HG03439 (cell line): ENCODE data around the gene PLPP4.
"Not testable (repeated sequence)": the region's sequence is repeated elsewhere in the genome, so short reads cannot be mapped to it uniquely, and the experiment has no call there.

Experiments
- ATAC-seq: cut with Tn5 transposase; IDR thresholded peaks from one replicate; pipeline ENCODE4 v1.9.1; 2021; ENCODE audit warnings: mild to moderate bottlenecking, moderate library complexity; ENCODE audit not compliant: unreplicated experiment

Gene PLPP4

DNA sequence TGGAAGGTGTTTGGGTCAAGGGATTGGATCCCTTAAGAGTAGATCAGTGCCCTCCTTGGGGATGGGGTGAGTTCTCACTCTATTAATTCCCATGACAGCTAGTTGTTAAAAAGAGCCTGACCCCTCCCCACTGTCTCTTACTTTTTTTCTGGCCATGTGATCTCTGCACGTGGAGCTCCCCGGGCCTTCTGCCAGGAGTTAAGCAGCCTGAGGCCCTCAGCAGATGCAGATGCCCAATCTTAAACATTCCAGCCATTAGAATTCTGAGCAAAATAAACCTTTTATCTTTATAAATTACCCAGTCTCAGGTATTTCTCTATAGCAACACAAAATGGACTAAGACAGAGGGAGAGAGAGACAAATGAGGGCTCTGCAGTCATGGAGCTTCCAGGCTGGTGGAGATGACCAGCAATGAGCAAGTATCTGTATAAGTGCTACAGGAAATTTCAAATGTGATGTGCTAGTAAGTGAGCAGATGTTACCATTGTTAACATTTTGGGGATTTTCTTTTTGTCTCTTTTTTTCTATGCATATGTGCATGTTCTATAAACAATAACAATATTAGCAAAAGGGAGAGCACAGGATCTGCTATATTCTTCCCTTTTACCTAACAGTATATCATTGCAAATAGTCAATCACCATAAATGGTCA, 26.7 kb downstream of the PLPP4 start:
- no peak for ATAC-seq

DNA sequence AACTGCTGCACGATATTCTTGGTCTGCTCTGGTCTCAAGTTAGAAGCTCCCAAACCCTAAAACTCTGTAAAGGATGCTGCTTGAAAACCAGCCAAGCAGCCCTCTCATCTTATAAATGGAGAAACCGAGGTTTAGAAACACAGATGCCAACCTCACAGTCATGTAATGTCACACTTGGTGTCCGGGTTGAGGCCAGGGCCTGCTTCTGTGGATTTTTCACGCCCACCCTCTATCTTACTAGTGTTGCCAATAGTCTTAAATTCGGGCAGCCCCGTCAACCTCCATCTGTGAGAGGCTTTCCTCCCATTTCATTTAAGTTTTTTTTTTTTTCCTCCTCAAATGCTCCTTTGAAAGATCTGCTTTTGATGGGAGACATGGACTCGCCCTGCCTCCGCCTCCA, 28.9 kb downstream of the PLPP4 start:
- no peak for ATAC-seq

- no peak for ATAC-seq
These were observed 29.7 kb downstream of the PLPP4 start for GRCh38 chr10:120486671-120487205.

- ATAC-seq = no peak
These were observed 33.3 kb downstream of the PLPP4 start for GRCh38 chr10:120490288-120490687.

DNA sequence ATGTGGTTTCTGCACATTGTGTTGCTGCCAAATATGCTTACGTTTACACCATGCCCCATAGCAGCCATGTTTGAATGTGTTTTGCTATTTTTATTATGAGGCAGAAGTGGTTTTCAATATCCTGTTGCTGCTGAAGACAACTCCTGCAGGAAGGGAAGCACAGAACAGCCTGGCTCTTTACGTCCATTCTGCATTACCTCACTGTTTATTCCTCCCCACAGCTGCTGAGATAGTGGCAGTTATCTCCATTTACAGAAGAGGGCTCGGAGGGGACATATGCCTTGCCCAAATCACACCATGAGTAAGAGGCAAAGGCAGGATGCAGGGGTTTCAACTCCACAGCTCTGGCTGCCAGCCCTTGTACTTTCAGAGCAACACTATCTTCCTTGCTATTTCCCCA, 35.3 kb downstream of the PLPP4 start:
- ATAC-seq = no peak

GRCh38 chr10:120493411-120494312, 36.6 kb downstream of the PLPP4 start:
- peak; percentile 70 for ATAC-seq

DNA sequence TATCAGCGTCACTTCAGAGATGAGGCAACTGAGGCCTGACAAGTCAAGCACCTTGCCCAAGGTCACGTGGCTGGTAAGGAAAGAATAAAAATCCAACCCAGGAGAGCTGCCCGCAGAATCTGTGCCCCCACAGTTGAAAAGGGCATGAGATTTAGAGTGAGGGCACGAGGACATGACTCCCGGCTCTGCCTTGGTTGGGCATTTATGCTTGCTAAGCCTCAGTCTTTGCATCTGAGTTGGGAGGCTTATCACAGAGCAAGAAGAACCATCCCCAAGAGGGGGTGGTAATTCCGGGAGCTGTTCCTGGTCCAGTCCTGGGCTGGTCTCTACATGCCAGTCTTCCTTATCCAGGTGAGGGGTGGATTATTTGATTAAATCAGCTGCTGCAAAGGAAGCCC, 37.3 kb downstream of the PLPP4 start:
- no peak for ATAC-seq

DNA sequence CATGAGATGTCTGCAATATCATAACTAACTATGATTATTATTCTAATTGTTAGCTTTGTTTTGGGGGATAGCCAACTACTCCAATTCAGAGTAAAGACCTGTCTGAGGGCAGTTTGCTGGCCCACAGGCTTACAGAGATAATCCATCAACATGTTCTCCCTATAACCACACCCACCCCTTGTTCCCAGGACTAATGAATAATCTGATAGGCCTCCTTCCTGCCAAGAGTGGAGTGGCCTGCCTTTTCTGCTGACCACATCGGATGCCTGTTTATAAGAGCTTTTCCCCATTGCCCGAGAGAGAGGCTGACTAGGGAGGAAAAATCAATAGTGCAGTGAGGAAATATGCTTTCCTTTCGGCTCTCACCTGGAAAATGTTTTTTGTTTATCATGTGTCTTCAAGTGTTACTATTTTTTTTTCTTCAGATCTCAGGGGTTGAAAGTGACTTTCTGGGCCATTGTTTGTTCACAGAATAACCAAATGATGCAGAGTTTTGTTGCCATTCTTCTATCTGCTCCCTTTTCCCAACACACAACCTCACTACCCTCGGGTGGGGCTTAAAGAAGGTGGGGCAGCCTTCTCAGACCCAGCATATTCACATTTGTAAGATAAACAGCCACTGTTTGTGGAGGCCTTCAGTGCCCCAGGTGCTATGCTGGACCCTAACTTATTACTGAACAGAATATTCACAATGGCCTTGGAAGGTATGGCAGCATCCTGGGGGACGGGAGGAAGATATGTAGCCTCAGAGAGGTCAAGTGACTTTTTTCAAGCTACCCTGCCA, 38.4 kb downstream of the PLPP4 start:
- no peak for ATAC-seq

GRCh38 chr10:120499883-120500282, 42.9 kb downstream of the PLPP4 start:
- ATAC-seq = no peak

DNA sequence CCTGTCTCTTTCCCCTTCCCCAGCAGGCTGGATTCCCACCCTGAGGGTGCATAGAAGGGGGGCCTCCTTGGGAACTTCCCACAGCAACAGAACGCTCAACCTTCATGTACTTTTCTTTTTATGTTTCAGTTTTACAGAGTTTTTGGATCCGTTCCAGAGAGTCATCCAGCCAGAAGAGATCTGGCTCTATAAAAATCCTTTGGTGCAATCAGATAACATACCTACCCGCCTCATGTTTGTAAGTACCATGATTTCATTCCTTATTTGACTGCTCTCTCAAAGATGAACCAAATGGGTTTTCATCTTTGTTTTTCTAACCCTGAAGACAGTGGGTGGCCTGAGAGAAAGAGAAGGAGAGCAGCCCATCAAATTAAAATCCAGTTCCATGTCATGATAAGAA, 46.7 kb downstream of the PLPP4 start:
- no peak for ATAC-seq

DNA sequence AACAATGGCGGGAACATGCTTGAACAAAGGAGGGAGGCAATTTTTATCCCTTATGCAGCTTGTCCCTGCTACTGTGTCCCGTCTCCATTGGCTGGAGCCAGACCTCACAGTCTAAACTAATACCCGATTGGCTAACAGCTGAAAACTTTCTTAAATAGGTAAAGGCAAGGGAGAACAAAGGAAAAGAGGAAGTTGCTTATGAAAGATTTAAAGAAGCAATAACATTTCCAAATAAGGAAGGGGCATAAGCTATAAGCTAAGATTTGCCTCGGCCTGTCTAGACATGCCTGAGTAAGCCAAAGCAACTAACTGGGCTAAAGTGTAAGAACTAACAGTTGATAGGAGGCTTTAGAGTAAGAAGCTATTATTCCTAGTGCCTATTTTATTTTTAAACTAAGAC, 47.2 kb downstream of the PLPP4 start:
- ATAC-seq = not testable (repeated sequence)

- ATAC-seq = no peak
These were observed 48.0 kb downstream of the PLPP4 start for GRCh38 chr10:120505056-120505455.

DNA sequence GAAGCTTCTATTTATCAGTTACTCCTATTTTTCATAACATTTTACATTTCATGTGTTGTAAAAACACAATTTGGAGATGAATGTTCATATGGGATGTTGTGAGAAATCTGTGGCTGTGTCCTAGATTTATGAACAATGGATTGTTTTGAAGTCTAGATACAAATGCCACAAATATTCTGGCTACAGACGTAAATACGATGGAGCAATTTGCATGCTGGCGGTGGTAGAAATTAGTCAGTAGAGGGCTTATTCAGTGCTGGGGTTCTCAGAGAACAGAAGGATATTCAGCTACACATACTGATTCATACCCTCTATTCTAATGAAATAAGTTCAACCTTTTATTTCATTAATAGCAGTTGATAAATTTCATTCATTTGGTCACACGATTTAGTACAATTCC, 48.8 kb downstream of the PLPP4 start:
- no peak for ATAC-seq

- ATAC-seq = no peak
These were observed 49.6 kb downstream of the PLPP4 start for GRCh38 chr10:120506674-120507073.

DNA sequence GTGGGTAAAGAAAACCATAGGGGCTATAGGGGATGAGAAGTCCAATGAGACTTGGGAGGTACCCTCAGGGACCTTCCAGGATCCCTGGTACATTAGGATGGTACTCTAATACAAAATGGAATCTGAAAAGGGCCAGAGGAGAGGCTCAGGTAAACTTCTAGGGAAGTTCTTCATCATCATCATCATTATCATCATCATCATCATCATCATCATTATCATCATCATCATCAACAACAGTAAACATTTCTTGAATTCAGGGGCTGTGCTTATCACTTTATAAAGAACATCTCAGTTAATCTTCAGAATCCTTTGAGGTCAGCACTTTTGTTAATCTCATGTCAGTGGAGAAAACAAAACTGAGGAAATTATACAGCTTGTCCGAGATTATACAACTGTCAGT, 50.1 kb downstream of the PLPP4 start:
- no peak for ATAC-seq

- ATAC-seq = no peak
These were observed 50.6 kb downstream of the PLPP4 start for GRCh38 chr10:120507651-120508050.

DNA sequence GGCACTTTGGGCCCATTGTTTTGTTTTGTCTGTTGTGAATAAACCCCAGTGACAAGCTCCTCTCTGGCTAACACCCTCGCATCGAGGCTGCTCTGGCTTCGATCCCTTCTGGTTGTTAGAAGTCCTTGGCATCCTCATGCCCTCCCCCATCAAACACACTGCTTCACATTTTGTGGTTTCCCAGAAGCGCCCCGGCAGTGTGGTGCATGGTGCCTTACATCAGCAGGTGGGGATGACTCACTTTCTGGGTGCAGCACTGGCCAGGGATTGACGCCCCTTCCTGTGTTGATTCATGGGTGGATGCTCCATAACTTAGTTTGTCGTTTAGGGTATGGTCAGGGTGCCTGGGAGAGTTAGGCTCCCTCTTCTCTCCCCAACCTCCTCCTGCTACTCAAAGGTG, 51.4 kb downstream of the PLPP4 start:
- ATAC-seq = no peak

DNA sequence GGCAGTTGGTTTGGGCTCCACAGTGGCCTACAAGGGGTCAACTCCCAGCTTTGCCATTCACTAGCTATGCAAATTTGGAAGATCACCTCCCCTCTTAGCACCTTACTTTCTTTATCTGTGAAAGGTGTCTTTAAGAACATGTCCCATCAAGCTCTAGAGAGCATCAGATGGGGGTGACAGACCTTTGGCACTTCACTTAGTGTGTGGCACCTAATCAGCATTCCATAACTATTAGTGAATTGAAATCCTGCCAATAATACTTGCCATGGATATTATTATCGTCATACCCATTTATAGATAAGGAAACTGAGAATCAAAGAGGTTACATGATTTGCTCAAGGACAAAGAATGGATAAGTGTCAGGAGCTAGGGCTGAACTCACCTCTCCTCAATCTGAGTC, 51.9 kb downstream of the PLPP4 start:
- no peak for ATAC-seq

DNA sequence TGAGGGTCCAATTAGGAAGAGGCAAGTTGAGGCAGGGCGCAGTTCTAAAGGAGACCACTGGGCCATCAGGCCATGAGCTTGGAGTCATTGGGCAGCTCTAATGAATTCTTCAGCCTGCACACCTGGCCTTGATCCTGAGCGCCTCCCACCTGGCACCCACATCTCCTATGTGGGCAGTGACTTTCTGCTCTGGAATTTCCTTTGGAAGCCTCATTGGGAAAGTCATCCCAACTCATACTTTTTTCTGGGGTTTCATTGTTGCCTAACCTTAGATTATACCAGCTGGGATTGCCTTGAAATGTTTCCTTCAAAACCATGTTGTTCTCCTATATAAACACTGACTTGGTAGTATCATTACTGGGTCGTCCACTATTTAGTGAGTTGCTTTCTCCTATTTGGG, 54.1 kb downstream of the PLPP4 start:
- no peak for ATAC-seq

GRCh38 chr10:120513307-120513796, 56.3 kb downstream of the PLPP4 start:
- ATAC-seq = no peak

- no peak for ATAC-seq
These were observed 57.1 kb downstream of the PLPP4 start for GRCh38 chr10:120514035-120514620.
